NK-92 (cell line): ENCODE data around the gene EN2.
"Not testable (repeated sequence)": the region's sequence is repeated elsewhere in the genome, so short reads cannot be mapped to it uniquely, and the experiment has no call there.

Experiments
- DNase-seq: peaks from one replicate; lab custom pipeline; 2025; ENCODE audit not compliant: unreplicated experiment; lab: John Stamatoyannopoulos, UW

The EN2 gene

GRCh38 chr7:155425887-155426286 lies 32.0 kb upstream of the EN2 start:
- DNase-seq: no peak

GRCh38 chr7:155426543-155427410 lies 31.2 kb upstream of the EN2 start:
- DNase-seq: no peak

- no peak for DNase-seq
Observed at GRCh38 chr7:155427411-155428038, 30.4 kb upstream of the EN2 start.

- DNase-seq: no peak
Observed at GRCh38 chr7:155428171-155428834, 29.6 kb upstream of the EN2 start.

GRCh38 chr7:155429651-155430050 lies 28.3 kb upstream of the EN2 start:
- no peak for DNase-seq

GRCh38 chr7:155430606-155431005 lies 27.3 kb upstream of the EN2 start:
- no peak for DNase-seq

- no peak for DNase-seq
Observed at GRCh38 chr7:155431231-155431630, 26.7 kb upstream of the EN2 start.

GRCh38 chr7:155431711-155432110 lies 26.2 kb upstream of the EN2 start:
- no peak for DNase-seq

- DNase-seq: no peak
Observed at GRCh38 chr7:155435110-155435509, 22.8 kb upstream of the EN2 start.

GRCh38 chr7:155437836-155438235 lies 20.1 kb upstream of the EN2 start:
- DNase-seq: no peak

GRCh38 chr7:155438777-155439176 lies 19.2 kb upstream of the EN2 start:
- DNase-seq: no peak

GRCh38 chr7:155439311-155440017 lies 18.5 kb upstream of the EN2 start:
- no peak for DNase-seq

- DNase-seq: no peak
Observed at GRCh38 chr7:155440018-155440410, 17.9 kb upstream of the EN2 start.

GRCh38 chr7:155441856-155442255 lies 16.1 kb upstream of the EN2 start:
- DNase-seq: no peak

- no peak for DNase-seq
Observed at GRCh38 chr7:155444746-155445145, 13.2 kb upstream of the EN2 start.

- not testable (repeated sequence) for DNase-seq
Observed at GRCh38 chr7:155445606-155446005, 12.3 kb upstream of the EN2 start.

GRCh38 chr7:155447603-155448002 lies 10.3 kb upstream of the EN2 start:
- DNase-seq: no peak

- no peak for DNase-seq
Observed at GRCh38 chr7:155448632-155449007, 9.3 kb upstream of the EN2 start.

GRCh38 chr7:155449008-155449868 lies 8.7 kb upstream of the EN2 start:
- no peak for DNase-seq

- DNase-seq: no peak
Observed at GRCh38 chr7:155449869-155450557, 7.9 kb upstream of the EN2 start.
